Tibial nerve (tissue), 4 donors: ENCODE results near the gene XPNPEP1.

ENCODE experiments used
- CTCF ChIP-seq, 5 experiments: fragments of 200-600 bp in 3 of 5; fragments of 450-650 bp in 2 of 5; sonication (generic) in 3 of 5; IDR thresholded peaks; one replicate each; pipeline ENCODE4 v1.5.1; 2016 to 2019; ENCODE audit warnings: antibody characterized with exemption in 5 of 5, mild to moderate bottlenecking in 3 of 5, moderate library complexity in 2 of 5
- EP300 ChIP-seq, 2 donors: sonication (generic); formaldehyde crosslinking; IDR thresholded peaks; one replicate each; pipeline ENCODE4 v1.6.1; 2017; ENCODE audit warnings: antibody characterized with exemption in 2 of 2, mild to moderate bottlenecking in 1 of 2

DNA sequence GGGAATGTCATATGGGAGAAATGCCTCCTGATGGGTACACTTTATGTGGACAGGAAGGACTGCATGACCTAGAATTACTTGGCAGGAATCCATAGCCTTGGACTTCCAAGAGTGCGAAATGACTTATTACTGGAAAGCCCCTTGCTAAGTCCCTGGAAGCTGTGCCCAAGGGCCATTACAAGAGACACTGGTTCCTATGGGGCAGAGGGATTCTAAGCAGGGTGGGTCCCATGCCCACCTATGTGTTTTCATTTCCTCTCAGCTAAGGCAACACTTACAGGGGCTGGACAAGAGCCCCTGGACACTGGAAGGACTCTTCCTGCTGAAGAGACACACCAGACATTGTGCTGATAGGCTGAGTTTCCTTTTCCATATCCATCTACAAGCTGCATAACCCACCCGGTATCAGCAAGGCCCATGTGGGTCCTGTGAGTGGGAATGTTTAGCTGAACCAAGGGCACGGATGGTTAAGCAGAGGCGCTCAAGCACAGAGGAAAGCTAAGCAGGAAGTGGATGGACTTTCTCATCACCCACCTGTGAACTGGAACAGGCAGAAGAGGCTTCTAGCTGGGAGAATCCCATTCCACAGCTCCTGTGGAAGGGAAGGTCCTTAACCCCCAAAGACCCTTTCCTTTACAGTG lies 56.2 kb downstream of the XPNPEP1 start:
- no peak for TF ChIP-seq CTCF (IDR thresholded peaks at IDR 0.05)
- TF ChIP-seq EP300 (IDR thresholded peaks at IDR 0.05) = no peak
